WTC11 (cell line): ENCODE results near the gene CEBPB.

Experiments used
- ETV6 ChIP-seq: sonication (generic); formaldehyde crosslinking; IDR thresholded peaks from 2 replicates; pipeline ENCODE4 v1.8.1; 2022; ENCODE audit warnings: mild to moderate bottlenecking, missing genetic modification reagents
- KAT7 ChIP-seq: sonication (generic); formaldehyde crosslinking; IDR thresholded peaks from 2 replicates; pipeline ENCODE4 v1.8.1; 2023; ENCODE audit warnings: missing genetic modification reagents, mild to moderate bottlenecking, borderline replicate concordance
- TF ChIP-seq, protein P1 (sequence below): fragments of 200-600 bp; IDR thresholded peaks from 2 replicates; pipeline ENCODE4 v1.8.0; 2022; ENCODE audit warnings: antibody characterized with exemption
- TF ChIP-seq, protein P2 (sequence below): sonication (generic); formaldehyde crosslinking; IDR thresholded peaks from 2 replicates; pipeline ENCODE4 v1.8.0; 2022; ENCODE audit warnings: mild to moderate bottlenecking, missing genetic modification reagents
- TF ChIP-seq, protein P3 (sequence below): sonication (generic); formaldehyde crosslinking; IDR thresholded peaks from 2 replicates; pipeline ENCODE4 v1.8.1; 2023; ENCODE audit warnings: mild to moderate bottlenecking, missing genetic modification reagents

DNA sequence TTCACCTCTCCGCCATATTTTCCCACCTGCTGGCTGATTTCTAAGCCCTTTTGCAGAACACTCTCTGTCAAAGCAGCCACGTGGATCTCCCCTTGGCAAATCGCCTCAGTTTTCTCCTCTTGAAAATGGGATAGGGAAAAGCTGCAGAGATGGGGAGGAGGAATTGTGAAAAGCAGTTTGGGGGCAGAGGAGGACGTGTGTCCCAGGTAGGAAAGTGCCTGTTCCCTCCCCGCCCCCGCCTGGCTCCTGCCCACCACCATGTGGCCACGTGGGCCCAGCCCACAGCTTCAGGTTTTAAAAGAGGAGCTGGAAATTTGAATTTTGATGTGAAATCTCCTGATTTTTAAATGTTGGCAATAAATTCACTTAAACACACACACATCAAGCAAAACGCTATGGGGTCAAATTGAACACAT is 3.6 kb upstream of the CEBPB start:
- TF ChIP-seq ETV6 (no peak), KAT7 (CRISPR knock-in tag) (no peak)
- TF ChIP-seq, protein P1, sequence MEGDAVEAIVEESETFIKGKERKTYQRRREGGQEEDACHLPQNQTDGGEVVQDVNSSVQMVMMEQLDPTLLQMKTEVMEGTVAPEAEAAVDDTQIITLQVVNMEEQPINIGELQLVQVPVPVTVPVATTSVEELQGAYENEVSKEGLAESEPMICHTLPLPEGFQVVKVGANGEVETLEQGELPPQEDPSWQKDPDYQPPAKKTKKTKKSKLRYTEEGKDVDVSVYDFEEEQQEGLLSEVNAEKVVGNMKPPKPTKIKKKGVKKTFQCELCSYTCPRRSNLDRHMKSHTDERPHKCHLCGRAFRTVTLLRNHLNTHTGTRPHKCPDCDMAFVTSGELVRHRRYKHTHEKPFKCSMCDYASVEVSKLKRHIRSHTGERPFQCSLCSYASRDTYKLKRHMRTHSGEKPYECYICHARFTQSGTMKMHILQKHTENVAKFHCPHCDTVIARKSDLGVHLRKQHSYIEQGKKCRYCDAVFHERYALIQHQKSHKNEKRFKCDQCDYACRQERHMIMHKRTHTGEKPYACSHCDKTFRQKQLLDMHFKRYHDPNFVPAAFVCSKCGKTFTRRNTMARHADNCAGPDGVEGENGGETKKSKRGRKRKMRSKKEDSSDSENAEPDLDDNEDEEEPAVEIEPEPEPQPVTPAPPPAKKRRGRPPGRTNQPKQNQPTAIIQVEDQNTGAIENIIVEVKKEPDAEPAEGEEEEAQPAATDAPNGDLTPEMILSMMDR = no peak
- TF ChIP-seq, protein P2, sequence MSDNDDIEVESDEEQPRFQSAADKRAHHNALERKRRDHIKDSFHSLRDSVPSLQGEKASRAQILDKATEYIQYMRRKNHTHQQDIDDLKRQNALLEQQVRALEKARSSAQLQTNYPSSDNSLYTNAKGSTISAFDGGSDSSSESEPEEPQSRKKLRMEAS (CRISPR knock-in tag) = no peak
- TF ChIP-seq, protein P3, sequence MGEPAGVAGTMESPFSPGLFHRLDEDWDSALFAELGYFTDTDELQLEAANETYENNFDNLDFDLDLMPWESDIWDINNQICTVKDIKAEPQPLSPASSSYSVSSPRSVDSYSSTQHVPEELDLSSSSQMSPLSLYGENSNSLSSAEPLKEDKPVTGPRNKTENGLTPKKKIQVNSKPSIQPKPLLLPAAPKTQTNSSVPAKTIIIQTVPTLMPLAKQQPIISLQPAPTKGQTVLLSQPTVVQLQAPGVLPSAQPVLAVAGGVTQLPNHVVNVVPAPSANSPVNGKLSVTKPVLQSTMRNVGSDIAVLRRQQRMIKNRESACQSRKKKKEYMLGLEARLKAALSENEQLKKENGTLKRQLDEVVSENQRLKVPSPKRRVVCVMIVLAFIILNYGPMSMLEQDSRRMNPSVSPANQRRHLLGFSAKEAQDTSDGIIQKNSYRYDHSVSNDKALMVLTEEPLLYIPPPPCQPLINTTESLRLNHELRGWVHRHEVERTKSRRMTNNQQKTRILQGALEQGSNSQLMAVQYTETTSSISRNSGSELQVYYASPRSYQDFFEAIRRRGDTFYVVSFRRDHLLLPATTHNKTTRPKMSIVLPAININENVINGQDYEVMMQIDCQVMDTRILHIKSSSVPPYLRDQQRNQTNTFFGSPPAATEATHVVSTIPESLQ = no peak
